Mammary epithelial cell (primary cell): ENCODE results near the gene CCL25.

Source experiments
- CTCF ChIP-seq, 2 donors: IDR thresholded peaks in 1 of 2; conservative IDR thresholded peaks in 1 of 2; 2 replicates each; pipeline ENCODE4 v1.5.1; 2011 to 2012; ENCODE audit warnings: inconsistent platforms in 2 of 2, low read length in 2 of 2, mild to moderate bottlenecking in 2 of 2, control low read depth in 1 of 2, low read depth in 1 of 2; ENCODE audit not compliant: insufficient read depth in 1 of 2; ENCODE audit errors: extremely low read depth in 1 of 2
- EZH2 ChIP-seq: IDR thresholded peaks from 2 replicates; pipeline ENCODE4 v1.6.1; 2012; ENCODE audit warnings: low read length, inconsistent platforms, borderline replicate concordance

DNA sequence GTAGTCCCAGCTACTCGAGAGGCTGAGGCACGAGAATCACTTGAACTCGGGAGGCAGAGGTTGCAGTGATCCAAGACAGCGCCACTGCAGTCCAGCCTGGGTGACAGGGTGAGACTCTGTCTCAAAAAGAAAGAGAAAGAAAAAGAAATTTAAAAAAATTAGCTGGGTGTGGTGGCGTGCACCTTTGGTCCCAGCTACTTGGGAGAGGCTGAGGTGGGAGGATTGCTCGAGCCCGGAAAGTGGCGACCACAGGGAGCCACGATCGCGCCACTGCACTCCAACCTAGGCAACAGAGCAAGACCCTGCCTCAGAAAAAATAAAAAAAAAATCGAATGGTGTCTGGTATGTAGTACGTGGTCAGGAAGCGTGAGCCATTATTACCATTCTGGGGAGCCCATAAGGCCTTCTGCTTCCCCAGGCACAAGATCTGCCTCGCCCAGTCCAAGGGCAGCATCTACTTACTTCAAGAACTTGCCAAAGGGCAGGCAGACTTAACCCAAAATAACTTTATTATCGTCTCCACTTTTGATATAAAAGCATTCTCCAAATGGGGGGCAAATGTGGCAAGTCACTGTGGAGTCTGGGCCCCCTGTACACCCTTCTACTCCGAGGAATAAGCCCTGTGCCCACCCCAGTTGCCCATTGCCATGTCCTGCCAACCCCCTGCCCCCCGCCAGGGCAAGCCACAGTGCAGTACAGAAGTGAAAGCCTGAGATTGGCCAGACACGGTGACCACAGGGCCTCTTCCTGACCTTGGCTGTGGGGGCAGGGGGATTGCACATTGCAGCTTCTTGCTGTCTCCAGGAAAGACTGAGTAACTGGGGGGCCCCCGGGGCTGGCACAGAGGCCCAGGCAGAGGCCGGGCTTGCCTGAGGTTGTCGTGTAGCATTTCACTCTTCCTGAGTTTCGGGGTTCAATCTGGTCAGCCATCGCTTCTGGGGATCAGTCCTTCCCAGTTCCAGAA is 12.6 kb downstream of the CCL25 start:
- TF ChIP-seq CTCF (conservative IDR thresholded peaks at IDR 0.05 in 1 of 2, IDR thresholded peaks at IDR 0.05 in 1 of 2; ENCODE audit: extremely low read depth in 1 of 2, insufficient read depth in 1 of 2, low read depth in 1 of 2, low read length in 2 of 2) (no peak), EZH2 (no peak)
